Epithelial cell of esophagus (primary cell): ENCODE results near the gene DEPDC7.

Experiments
- DNase-seq: peaks from one replicate; pipeline ENCODE4 v3.0.0; 2010; ENCODE audit warnings: low read depth
- H3K4me3 ChIP-seq: 2 replicates; pipeline ENCODE4 v1.5.1; 2011; ENCODE audit warnings: mild to moderate bottlenecking, low read length, control low read depth
- CTCF ChIP-seq: IDR thresholded peaks from 2 replicates; pipeline ENCODE4 v1.5.1; 2011; ENCODE audit warnings: low read depth, mild to moderate bottlenecking, low read length, control low read depth, inconsistent platforms; ENCODE audit not compliant: insufficient read depth; ENCODE audit errors: missing control alignments

The DEPDC7 gene

GRCh38 chr11:33005175-33005574, 10.5 kb upstream of the DEPDC7 start:
- no peak for TF ChIP-seq CTCF
- DNase-seq, result no peak
- H3K4me3 ChIP-seq, result no peak overlapping the region

DNA sequence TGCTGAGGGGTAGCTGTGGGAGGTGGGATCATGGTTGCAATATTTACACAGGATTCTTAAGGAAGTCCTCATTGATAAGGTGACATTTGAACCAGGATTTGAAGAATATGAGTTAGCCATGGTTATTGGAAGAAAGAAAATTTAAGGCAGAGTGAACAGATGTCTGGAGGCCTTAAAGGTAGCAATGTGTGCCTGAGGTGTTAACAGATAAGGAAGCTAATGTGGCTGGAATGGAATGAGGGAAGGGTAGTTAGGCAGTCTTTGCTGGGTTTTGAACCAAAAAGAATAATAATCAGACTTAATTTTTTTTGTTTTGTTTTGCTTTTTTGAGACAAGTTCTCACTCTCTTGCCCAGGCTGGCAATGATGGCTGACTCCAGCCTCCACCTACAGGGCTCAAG, 9.7 kb upstream of the DEPDC7 start:
- H3K4me3 ChIP-seq, result no peak overlapping the region
- no peak for TF ChIP-seq CTCF
- no peak for DNase-seq

- H3K4me3 ChIP-seq, result no peak overlapping the region
- no peak for DNase-seq
- TF ChIP-seq CTCF, result no peak
Measured at GRCh38 chr11:33013755-33014154, 1.9 kb upstream of the DEPDC7 start.

DNA sequence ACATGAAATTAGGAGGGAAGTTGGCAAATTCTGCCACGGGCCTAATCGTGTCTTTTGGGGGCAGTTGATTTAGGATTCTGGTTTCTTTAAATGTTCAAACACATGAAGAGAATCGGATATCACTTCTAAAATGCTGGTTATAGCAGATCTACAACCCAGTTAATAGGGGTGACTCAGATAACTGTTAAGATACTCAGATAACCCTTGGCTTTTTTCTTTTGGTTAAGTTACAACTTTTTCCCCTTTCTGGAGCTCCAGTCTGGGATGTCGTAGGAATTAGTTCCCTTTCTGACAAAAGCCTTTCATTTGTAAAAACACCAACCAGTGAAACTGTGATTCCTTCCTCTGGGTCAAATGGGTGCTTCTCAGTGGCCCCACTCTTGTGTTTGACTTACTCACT, 976 bp downstream of the DEPDC7 start:
- H3K4me3 ChIP-seq, result peak overlapping the region; percentile 55
- TF ChIP-seq CTCF, result no peak
- no peak for DNase-seq

DNA sequence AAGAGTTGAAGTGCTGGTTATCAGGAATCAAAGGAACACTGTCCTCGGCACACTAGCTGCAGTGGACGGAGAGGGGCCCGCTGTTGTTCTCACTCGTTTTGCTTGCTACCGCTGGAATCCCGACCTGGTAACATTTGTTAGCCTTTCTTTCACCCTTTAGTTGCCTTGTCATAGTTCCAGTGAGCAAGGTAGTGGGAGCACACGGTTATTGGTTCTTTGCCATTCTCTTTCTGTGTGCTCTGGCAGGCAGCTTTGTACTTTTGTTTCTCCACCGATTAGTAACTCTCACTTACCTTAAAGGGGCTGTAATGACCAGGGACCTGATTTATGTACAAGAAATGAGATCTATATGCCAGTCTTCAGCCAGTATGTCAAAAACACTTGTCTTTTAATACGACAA, 1.8 kb downstream of the DEPDC7 start:
- no peak for DNase-seq
- TF ChIP-seq CTCF, result no peak
- no peak overlapping the region for H3K4me3 ChIP-seq

DNA sequence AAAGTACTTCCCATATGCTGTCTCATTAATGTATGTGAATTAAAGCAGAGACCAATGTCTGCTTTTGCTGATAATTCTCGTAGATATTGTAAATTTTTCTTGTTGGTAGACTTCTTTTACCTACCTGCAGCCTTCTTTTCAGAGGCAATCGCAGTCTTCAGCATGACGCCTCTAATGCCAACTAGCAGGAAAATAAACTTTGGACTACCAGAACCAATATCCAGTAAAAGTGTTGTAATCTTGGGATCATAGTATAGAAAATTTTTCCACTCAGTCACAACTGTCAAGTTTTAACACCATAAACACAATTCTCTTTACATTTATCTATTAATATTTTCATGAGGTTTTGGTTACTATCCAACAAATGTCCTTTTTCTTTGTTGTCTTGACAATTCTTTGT, 2.3 kb downstream of the DEPDC7 start:
- H3K4me3 ChIP-seq, result no peak overlapping the region
- no peak for DNase-seq
- no peak for TF ChIP-seq CTCF

GRCh38 chr11:33018840-33019239, 3.2 kb downstream of the DEPDC7 start:
- no peak overlapping the region for H3K4me3 ChIP-seq
- no peak for DNase-seq
- no peak for TF ChIP-seq CTCF
